Activated CD4-positive, alpha-beta memory T cell treated with anti-CD3 and anti-CD28 coated beads, Interleukin-2, amount 10 ng/mL, durations not matched to agents 7 days and 5 days (primary cell): ENCODE data around the gene RXYLT1. TPM values are rescaled to one million over a fixed set of nuclear protein-coding genes. Genes with fewer than 3 reads are reported as not detected.

Source experiments
- CTCF ChIA-PET: fragments of 350-600 bp; sonication (Branson Sonifier 250); formaldehyde crosslinking; loops from one replicate; lab custom pipeline; 2021; ENCODE audit warnings: antibody characterized with exemption, inconsistent platforms; lab: Charles Lee
- POLR2A ChIA-PET: fragments of 350-600 bp; sonication (Branson Sonifier 250); formaldehyde crosslinking; loops from one replicate; lab custom pipeline; 2021; ENCODE audit warnings: antibody characterized with exemption; lab: Charles Lee
- DNase-seq: peaks from one replicate; pipeline ENCODE4 v3.0.0-alpha.2; 2020
- H3K27ac Mint-ChIP-seq: one replicate; pipeline ENCODE4 v1.8.0; 2021; ENCODE audit warnings: mild to moderate bottlenecking, mixed read lengths
- H3K27me3 Mint-ChIP-seq: one replicate; pipeline ENCODE4 v1.8.0; 2021; ENCODE audit warnings: mixed read lengths
- H3K36me3 Mint-ChIP-seq: one replicate; pipeline ENCODE4 v1.8.0; 2021; ENCODE audit warnings: low read depth, mixed read lengths
- H3K4me1 Mint-ChIP-seq: one replicate; pipeline ENCODE4 v1.8.0; 2021; ENCODE audit warnings: mixed read lengths
- H3K4me3 Mint-ChIP-seq: one replicate; pipeline ENCODE4 v1.8.0; 2021; ENCODE audit warnings: mild to moderate bottlenecking, mixed read lengths
- H3K9me3 Mint-ChIP-seq: one replicate; pipeline ENCODE4 v1.8.0; 2021; ENCODE audit warnings: mixed read lengths
- total RNA-seq, 2 experiments: library from RNA; stranded (reverse); gene quantifications; one replicate each; pipeline ENCODE4 v1.2.3, GENCODE V29; 2021

Gene RXYLT1
- total RNA-seq, 2 experiments from 2014 or later = 9.5 to 10.2 TPM

DNA sequence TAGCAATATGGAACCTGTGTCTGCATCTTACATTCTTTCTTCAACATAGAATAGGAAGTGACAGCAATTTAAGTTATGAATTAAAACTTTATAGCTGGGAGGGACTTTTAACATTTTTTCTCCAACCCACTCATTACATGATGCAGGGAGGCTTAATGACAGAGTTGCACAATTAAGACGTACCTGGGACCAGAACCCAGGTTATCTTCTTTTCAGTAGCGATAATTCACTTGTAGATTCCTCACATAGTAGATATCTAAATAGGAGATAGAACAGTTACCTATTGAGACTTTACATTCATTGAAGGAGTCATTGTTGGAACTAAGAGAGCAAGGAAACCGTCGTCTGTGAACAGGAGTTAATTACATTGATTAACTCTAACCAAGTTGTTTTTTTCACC lies 69.9 kb downstream of the RXYLT1 start:
- peaks cover 4% of the 10 kb centered on the region for H3K4me1 Mint-ChIP-seq
- H3K36me3 Mint-ChIP-seq = no peaks in the 10 kb centered on the region
- no peak overlapping the region for H3K4me3 Mint-ChIP-seq
- H3K27me3 Mint-ChIP-seq = peaks cover 25% of the 10 kb centered on the region
- ChIA-PET CTCF (no interaction called here), POLR2A (interaction anchor here (1.1 kb wide), 1 partner anchor 15 kb away, joined by 3 read pairs; no protein-coding TSS in a partner anchor)
- no peaks in the 10 kb centered on the region for H3K9me3 Mint-ChIP-seq
- H3K27ac Mint-ChIP-seq = no peak overlapping the region
- DNase-seq = no peak

DNA sequence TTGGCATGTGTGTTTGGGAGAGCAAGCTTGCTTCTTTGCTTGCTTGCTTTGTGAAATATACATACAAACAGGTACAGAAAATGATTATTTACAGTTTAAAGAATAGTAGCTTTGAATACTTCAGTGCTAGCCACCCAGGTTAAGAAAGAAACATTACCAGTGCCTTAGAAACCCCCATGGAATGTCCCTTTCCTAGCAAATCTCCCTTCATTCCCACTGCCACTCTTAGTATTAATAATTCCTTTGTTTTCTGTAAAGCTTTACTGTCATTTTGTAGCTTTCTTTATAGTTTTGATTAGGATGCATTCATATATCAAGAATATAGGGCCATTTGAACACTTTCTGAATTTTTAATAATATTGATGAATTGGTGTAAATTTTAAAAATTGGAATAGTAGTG lies 74.3 kb downstream of the RXYLT1 start:
- H3K4me1 Mint-ChIP-seq = no peaks in the 10 kb centered on the region
- no peak for DNase-seq
- H3K27ac Mint-ChIP-seq = no peak overlapping the region
- ChIA-PET CTCF (interaction anchor here (1.1 kb wide), 1 partner anchor 10 kb away, joined by 5 read pairs; the partner anchor contains the start of gene SRGAP1), POLR2A (no interaction called here)
- no peaks in the 10 kb centered on the region for H3K27me3 Mint-ChIP-seq
- no peak overlapping the region for H3K4me3 Mint-ChIP-seq
- H3K36me3 Mint-ChIP-seq = no peaks in the 10 kb centered on the region
- H3K9me3 Mint-ChIP-seq = no peaks in the 10 kb centered on the region

DNA sequence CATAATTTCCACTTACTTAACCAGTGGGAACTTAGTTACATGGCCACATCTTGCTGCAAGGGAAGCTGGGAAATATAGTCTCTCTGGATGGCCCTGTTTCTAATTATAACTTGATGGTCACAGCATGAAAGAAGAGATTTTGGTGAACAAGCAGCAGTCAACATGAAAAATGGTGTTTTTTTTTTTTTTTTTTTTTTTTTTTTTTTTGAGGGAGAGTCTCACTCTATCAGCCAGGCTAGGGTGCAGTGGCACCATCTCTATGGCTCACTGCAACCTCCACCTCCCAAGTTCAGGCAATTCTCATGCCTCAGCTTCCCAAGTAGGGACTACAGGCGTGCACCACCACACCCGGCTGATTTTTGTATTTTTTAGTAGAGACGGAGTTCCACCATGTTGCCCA lies 75.6 kb downstream of the RXYLT1 start:
- no peaks in the 10 kb centered on the region for H3K9me3 Mint-ChIP-seq
- no peaks in the 10 kb centered on the region for H3K36me3 Mint-ChIP-seq

DNA sequence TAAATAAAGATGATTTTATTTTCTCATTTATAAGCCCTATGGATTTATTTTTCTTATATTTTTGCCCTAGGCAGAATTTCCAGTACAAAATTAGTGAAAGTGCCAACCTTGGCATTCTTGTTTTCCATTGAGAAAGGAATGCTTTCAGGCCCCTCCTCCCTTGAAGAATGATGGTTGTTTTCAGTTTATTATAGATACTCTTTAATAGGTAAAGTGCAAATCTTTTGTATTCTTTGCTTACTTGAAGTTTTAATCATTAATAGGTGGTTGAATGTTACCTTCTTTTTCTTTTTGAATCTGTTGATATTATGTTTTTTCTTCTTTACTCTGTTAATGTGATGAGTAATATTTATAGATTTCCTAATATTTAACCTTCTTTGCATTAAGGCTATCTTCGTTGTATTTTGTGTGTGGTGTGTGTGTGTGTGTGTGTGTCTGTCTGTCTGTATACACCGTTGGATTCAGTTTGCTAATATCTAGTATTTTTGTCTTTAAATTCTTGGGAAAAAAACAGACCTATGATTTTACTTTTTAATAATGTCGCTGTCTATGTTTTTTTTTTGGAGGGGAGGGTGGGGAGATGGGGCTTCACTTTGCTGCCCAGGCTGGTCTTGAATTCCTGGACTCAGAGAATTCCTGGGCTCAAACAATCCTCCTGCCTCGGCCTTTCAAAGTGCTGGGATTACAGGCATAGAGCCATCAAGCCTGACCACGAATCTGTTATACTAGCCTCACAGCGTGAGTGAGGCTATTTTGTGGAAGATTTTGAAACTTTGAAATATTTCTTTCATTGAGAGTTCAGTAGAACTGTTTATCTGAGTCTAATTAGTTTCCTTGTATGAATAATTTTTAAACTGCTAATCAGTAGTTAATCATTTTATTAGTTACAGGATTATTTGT lies 78.3 kb downstream of the RXYLT1 start:
- Mint-ChIP-seq H3K4me1 (no peaks in the 10 kb centered on the region), H3K27me3 (no peaks in the 10 kb centered on the region), H3K27ac (no peak overlapping the region), H3K36me3 (no peaks in the 10 kb centered on the region), H3K9me3 (no peaks in the 10 kb centered on the region), H3K4me3 (no peak overlapping the region)
- CTCF ChIA-PET = no interaction called here
- POLR2A ChIA-PET = no interaction called here
- no peak for DNase-seq

More for the DNA sequence above, 75.6 kb downstream of the RXYLT1 start:
- no peak overlapping the region for H3K27ac Mint-ChIP-seq
- DNase-seq = no peak
- no peak overlapping the region for H3K4me3 Mint-ChIP-seq
- H3K27me3 Mint-ChIP-seq = no peaks in the 10 kb centered on the region
- H3K4me1 Mint-ChIP-seq = no peaks in the 10 kb centered on the region
- POLR2A ChIA-PET = no interaction called here
- CTCF ChIA-PET = interaction anchor here (0.9 kb wide), 1 partner anchor 11 kb away, joined by 3 read pairs; the partner anchor contains the start of gene SRGAP1

Other genes with a start within 250 kb of the RXYLT1 start
- gene DPY19L2, start 111.4 kb upstream of the RXYLT1 start, total RNA-seq = under 1 TPM; 0.25 to 0.28 TPM
- not detected for gene SRGAP1, start 64.8 kb downstream of the RXYLT1 start, total RNA-seq